Measurements from ENCODE around the gene SMARCB1.
A peak's percentile ranks its signal among the peaks of the same experiment; 100 is the strongest.

The SMARCB1 gene

DNA sequence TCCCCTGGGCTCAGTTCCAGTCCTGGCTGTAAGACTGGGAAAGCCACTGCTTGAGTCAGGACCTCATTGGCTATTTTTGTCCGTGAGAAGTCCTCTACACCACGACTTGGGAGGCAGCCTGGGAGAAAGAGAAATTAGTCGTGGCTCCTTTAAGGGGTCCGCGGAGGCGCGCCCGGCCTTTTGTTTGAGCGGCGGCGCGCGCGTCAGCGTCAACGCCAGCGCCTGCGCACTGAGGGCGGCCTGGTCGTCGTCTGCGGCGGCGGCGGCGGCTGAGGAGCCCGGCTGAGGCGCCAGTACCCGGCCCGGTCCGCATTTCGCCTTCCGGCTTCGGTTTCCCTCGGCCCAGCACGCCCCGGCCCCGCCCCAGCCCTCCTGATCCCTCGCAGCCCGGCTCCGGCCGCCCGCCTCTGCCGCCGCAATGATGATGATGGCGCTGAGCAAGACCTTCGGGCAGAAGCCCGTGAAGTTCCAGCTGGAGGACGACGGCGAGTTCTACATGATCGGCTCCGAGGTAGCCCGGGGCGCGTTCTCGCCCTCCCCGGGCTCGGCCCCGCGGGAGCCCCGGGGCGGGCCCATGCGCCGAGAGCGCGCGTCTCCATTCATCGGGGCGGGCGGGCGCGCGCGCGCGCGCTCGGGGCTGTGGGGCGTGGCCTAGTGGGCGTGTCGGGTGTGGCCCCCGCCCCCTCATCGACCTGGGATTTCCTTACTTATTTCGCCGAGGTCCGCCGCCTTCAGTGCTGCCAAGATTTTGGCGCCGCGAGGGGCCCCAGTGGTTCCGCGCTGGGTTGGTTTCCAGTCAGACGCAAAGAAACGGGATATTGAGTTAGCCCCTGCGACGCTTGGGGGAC is at the start of gene SMARCB1:
TSS of gene SMARCB1 (plus strand) at position 215 of the 848 bp plus-strand sequence. CDS start at position 419, 204 bp downstream.
- peak; percentile 90 for DNase-seq (ENCODE audit: low spot score)

DNA sequence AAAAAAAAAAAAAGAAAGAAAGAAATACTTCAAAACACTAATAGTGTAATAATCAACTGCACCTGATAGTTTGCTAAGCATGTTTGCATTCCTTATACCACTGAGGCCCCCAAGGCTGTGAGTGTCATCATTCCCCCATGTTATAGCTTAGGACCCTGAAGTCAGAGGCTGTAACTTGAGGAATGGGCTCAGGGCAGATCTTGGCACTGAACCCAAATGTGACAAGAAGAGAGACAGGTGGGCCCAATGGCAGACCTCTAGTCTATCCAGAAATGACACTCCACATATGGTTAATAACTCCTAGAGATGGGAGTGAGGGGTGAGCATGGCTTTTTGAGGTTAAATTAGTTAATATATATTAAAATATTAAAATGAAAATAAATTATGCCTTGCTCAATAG is 49.1 kb upstream of the SMARCB1 start:
- DNase-seq (ENCODE audit: low spot score), result no peak

DNA sequence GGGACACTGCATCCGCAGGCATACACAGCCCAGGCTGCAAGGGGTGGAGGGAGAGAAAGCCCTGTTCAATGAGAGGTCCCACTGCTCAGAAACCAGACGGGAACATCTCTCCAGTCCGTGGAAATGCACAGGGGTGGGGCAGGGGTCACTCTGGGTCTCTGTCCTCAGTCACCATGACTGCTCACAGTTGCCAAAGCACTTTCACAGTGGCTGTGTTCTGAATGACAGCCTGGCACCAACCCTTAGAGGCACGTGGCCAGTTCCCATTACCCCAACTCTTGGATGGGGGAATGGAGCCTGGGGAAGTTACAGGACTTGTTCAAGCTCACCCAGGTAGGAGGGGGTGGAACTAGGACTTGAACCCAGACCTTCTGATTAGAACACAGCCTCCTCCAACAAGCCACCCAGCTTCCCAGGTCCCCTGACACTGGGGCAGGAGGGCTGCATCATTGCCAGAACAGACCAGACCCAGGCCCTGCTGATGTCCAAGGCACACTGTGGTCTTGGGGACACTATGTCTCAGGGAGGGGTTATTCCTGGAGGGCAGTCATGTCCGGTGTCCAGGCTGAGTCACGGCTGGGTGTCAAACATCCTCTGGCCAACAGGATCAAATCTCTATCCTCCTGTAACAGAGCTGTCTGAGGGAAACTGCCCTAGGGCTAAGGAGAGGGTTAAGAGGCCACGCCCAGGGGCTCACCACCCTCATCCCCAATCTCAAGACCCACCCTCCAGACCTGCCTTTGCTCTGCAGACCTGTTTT is 44.1 kb upstream of the SMARCB1 start:
- no peak for DNase-seq (ENCODE audit: low spot score)

DNA sequence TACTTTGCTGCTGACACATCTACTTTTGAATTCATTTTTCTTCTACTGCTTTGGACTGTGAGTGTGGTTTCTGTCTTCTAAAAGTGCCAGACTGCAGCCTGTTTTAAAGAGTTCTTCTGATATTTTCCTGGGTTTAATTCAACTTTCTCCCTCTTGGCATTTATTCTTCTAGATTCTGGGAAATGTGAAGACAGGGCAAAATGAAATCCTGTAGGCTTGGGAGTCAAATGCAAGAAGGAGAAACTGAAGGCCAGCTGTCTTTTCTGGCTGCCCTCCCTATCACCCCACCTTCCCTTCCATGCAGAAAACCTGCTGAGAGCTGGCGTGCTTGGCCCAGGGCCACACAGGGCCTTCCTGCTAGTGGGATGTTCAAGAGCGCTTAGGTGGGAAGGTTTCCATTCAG is 43.5 kb upstream of the SMARCB1 start:
- DNase-seq (ENCODE audit: low spot score), result no peak

DNA sequence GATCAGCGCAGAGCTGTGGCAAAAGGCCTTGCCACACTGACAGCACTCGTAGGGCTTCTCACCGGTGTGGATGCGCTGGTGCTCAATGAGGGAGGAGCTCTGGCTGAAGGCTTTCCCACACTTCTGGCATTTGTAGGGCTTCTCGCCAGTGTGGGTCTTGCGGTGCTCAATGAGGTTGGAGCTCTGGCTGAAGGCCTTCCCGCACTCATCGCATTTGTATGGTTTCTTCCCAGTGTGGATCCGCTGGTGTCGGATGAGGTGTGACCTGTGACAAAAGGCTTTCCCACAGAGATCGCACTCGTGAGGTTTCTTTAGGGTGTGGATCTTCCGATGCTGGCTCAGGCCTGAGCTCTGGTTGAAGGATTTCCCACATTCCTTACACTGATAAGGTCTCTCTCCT is 42.8 kb upstream of the SMARCB1 start:
- DNase-seq (ENCODE audit: low spot score), result no peak

DNA sequence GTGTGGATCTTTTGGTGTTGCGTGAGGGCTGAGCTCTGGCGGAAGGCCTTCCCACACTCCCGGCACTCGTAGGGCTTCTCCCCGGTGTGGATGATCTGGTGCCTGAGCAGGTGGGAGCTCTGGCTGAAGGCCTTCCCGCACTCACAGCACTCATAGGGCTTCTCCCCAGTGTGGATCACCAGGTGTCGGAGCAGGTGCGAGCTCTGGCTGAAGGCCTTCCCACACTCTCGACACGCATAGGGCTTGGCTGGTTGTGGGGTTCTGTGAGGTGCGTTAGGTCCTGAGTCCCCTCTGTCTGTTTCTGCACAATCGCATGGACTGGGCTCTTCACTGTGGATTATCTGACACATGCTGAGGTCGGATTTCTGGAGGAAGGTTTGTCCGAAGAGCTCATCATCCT is 42.3 kb upstream of the SMARCB1 start:
- no peak for DNase-seq (ENCODE audit: low spot score)

DNA sequence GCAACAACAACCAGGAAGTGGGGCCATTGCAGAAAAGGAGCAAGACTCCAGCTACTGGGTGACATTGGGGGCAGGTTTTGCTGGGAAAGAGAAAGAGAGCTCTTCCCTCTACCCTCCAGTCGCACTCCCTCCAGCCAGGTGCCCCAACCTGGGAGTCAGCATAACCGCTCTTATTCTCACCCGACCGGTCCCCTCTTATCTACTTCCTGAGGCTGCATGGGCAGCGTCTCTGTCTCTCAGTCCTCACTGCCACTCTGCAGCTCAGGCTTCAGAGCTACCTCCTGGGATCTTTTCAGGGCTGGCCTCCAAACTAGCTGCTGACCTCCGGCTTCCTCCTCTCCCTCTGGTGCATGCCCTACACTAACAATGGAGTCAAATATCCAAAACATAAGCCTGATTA is 41.0 kb upstream of the SMARCB1 start:
- no peak for DNase-seq (ENCODE audit: low spot score)

DNA sequence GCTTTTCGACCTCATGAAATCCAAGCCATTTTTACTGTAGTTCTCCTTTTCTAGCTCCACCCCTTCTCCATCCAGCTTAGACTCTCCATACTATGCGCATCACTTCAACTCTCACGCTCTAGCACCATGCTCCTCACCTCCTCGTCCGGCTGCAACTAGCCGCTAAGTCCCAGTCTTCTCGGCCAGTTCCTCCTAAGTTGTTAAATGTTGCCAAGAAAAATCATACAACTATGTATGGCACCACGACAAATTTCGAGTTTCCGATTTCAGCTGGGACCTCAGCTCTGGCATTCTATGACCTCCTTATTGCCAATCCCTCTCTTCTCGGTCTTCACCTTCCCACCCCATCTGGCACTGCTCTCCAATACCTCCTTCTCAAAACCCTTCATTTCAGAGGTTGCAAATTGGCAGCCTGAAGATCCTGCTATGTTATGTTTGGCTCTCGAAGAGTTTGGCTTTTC is 36.9 kb upstream of the SMARCB1 start:
- no peak for DNase-seq (ENCODE audit: low spot score)

DNA sequence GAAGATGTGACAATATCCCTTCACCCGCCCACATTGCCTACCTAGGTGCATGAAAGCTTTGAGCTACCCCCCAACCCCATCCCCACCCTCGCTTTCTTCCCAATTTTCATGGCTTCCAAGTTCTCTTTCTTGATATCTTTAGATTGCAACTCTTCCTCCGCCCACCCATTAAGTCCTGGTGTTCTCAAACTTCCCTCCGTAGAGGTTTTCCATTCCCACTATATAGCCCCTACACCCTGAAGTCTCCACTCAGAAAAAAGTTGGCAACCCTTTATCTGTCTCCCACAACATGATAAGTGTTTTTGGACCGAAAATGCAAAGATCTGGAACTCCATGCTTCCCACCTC is 36.4 kb upstream of the SMARCB1 start:
- no peak for DNase-seq (ENCODE audit: low spot score)

DNA sequence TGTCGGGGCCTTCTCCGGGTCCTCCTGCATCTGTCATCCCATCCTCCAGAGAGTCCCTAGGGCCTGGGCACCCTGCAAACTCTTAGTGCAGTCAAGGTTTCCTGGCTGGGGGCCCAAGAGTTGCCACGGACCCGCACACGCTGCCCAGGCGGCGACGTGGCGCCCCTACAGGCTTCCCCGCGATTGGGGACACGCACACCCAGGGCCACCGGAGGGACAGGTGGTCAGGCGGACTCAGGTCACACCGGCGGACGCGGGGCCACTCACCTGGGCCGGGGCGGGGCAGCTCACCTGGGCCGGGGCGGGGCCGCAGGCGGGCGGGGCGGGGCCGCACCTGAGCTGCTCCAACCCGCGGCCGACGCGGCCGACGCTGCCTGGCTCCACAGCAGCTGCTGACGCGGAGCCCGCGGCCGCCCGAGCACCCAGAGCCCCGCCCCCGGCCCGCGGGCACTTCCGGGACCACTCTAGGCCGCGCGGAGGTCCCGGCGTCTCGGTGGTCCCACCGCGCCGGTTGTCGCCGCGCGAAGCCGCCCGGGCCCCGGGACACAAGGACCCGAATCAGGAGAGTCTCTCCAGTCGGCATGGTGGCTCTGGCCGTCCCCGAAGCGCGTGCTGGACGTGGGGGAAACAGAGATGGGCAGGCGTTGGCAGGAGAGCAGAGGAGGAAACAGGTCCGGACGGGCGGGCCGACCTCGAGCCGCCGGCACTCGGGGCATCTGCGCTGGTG is 35.9 kb upstream of the SMARCB1 start, which contains the start of gene ZNF70:
TSS of gene ZNF70 (minus strand) at position 399 of the 727 bp plus-strand sequence. CDS start 5,972 bp downstream, outside the sequence.
- DNase-seq (ENCODE audit: low spot score), result peak; percentile 85

DNA sequence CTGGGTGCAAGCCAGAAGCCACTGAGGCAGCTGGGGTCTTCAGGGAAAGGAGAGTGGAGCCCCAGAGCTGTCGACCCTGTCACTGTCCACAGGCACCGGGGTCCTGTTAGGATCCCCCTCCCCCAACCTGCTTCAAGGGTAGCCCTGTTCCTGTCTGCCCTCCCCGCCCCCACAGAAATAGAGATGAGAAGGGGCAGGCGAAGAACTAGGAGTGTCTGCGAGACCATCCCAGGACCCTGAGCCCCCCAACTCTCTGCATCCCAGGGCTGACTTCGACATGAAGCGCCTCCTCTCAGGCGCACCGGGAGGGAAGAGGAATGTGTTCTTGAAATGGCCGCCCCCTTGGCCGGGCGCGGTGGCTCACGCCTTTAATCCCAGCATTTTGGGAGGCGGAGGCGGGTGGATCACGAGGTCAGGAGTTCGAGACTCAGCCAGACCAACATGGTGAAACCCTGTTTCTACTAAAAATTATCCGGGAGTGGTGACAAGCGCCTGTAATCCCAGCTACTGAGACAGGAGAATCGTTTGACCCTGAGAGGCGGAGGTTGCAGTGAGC is 35.2 kb upstream of the SMARCB1 start:
- DNase-seq (ENCODE audit: low spot score), result no peak

DNA sequence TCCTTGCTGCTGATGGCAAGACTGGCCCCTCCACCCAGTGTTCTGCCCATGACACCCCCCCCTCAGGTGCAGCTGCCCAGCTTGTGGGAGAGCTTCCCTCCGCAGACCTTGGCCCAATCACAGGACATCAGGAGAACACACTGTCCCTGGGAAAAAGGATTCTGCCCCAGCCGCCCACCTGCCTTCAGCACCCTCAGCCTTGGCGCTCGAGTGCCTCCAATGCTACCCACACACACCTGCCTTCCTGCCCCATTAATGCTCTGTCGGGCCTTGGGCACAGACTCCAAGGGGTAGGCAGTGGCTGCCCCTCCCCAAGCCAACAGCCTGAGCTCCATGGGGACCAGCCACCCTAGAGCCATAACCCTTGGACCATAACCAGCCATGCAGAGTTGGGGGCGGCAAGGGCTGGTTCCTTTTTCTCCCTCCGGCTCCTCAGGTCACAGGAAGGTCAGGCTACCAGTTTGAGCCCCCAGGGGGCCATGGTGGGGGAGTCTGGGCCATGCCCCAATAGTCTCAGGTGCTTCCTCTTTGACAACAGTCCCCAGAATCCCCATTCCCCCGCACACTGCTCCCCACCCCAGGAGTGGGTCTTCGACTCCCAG is 34.6 kb upstream of the SMARCB1 start:
- DNase-seq (ENCODE audit: low spot score), result no peak

DNA sequence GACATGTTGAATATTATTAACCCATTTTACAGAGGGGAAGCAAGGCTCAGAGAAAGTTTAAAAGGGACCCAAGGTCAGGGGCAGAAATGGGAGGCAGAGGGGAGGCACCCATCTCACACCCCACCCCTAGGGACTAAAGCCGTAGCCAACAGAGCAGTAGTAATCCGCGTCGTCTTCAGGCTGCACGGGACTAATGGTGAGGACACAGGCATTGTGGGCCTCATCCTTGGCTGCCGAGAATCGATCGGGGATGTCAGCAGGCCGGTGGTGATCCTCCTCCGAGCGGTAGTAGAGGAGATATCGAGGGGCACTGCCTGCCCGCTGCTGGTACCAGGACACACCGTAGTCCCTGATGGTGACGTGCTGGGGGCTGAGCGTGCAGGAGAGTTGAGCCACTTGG is 34.0 kb upstream of the SMARCB1 start:
- DNase-seq (ENCODE audit: low spot score), result no peak

DNA sequence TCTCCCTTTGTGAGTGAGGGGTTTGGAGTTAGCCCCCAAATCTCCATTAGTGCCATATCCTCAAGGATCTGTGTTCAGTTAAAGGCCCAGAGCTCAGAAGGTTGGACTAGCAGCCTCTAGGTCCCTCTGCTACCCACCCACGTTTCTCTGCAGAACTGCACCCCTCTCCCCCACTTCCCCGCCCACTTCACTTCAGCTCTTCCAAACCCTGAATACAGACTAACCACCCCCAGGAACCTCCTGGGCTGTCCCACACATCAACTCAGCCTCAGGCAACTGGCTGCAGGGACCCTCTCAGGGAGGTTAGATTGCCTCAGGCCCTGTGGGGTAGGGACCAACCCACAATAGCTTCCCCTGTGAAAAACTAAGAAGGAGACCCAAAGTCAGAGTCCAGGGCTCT is 33.4 kb upstream of the SMARCB1 start:
- DNase-seq (ENCODE audit: low spot score), result no peak

DNA sequence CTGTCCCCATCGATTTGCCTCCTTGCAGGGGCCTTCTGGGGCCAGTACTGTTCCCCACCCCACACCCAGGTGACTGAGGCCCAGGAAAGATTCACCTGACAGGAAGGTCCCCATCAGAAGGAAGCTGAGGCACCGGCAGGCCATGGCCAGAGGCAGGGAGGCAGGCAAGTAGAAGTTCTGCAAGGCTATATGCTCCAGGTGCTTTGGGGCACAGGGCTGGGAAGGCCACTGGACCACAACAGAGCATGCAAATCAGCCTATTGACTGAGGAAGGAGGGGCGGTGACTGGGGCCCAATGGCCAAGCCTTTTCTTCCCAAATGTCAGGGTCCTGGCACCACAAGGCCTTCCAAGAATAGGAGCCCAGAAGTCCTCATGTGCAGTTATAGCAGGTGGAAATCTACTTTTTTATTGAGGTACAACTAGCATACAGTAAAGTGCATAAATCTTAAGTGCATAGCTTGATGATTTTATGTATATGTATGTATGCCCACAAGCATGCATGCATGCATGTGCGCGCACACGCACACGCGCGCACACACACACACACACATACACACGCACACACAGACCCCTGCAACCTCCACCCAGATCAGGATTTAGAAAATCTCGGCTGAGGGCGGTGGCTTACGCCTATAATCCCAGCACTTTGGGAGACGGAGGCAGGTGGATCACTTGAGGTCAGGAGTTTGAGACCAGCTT is 32.4 kb upstream of the SMARCB1 start, which contains the start of gene VPREB3:
TSS of gene VPREB3 (minus strand) at position 206 of the 700 bp plus-strand sequence. CDS start at position 144, 62 bp downstream.
- DNase-seq (ENCODE audit: low spot score), result no peak

DNA sequence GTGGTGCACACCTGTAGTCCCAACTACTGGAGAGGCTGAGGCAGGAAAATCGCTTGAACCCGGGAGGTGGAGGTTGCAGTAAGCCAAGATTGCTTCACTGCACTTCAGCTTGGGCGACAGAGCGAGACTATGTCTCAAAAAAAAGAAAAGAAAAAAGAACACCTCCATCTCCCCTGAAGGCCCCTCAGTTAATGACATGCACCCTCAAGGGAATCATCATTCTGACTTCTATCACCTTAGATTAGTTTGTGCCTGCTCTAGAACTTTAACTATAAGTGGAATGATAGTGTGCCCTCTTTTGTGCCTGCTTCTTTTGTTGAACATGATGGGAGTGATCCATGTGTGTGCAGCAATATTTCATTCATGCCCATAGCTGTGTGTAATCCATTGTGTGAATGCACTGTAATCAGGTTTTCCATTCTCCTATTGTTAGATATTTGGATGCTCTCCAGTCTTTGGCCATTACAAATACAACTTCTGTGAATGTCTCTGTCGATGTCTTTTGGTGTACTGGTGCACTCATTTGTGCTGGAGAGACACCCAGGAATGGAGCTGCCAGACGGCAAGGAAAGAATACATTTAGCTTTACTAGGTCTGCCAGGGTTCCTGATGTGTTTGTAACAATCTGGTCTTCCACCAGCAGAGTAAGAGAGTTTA is 31.7 kb upstream of the SMARCB1 start:
- no peak for DNase-seq (ENCODE audit: low spot score)

DNA sequence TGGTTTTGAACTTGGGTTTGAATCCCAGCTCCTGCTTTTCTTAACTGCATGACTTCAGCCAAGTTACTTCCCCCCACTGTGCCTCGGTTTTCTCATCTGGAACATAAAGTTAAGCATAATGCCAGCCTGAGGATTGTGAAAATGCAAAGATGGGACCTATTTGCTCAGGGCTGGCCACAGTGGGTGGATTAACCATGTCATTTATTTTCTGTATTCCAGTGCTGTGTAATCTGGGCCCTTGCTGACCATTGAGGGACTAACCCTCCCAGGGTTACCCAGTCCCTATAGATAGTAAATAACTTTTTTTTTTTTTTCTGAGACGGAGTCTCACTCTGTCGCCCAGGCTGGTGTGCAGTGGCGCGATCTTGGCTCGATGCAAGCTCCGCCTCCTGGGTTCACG is 31.1 kb upstream of the SMARCB1 start:
- no peak for DNase-seq (ENCODE audit: low spot score)

DNA sequence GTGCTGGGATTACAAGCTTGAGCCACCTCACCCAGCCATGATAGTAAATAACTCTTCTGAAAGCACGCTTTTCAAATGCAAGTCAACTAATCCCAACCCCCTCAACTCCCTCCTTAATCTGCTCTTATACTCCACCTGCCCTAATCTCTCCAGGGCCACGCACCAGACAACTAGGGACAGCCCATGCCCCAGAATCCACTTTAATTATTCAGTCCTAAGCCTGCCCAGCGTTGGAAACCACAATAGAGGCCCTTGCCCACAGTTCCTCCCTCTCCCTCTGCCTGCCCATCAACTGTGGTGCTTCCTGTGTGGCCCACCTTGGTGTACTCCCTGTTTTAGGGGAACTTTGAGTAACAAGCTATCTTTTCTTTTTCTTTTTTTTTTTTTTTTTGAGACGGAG is 29.9 kb upstream of the SMARCB1 start:
- no peak for DNase-seq (ENCODE audit: low spot score)

DNA sequence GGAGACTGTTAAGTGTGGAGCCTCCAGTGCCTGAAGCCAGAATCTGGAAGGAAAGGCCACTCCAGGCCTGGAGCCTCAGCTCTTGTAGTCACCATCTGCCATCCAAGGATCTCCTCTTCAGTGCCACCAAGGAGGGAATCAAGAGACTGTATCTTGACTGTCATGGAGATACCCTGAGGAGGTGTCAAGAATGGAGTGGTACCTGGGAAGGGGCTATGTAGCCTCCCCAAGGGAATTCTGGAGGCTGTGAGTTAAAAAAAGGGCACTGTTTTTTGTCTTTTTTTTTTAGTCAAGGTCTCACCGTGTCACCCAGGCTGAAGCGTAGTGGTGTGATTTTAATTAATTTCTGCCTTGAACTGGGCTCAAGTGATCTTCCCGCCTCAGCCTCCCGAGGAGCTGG is 27.2 kb upstream of the SMARCB1 start:
- no peak for DNase-seq (ENCODE audit: low spot score)

DNA sequence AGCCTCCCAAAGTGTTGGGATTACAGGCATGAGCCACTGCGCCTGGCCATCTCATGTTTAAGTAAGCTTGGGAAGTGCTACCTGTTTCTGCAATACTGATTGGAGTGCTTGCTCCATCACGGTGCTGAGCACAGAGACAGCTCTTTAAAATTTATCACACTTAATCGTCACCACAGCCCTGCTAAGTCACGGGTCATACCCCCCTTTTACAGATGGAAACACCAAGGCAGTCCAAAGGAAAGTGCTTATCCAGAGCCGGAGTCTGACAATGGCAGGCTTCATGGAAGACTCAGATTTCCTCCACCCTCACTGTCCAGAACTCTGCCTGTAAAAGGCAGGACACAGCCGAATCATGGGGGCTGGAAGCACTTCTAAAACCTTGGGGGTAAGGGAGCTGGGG is 26.7 kb upstream of the SMARCB1 start:
- no peak for DNase-seq (ENCODE audit: low spot score)
